ENCODE measurements around the gene PAX5. TPM values are rescaled to one million over a fixed set of nuclear protein-coding genes. Genes with fewer than 3 reads are reported as not detected.
A peak's percentile ranks its signal among the peaks of the same experiment; 100 is the strongest.

Gene PAX5
- total and polyA plus RNA-seq, 2 of the 13 experiments (the other 11 are each of a cell fraction or from before 2014, with no cell fraction given), result not detected

DNA sequence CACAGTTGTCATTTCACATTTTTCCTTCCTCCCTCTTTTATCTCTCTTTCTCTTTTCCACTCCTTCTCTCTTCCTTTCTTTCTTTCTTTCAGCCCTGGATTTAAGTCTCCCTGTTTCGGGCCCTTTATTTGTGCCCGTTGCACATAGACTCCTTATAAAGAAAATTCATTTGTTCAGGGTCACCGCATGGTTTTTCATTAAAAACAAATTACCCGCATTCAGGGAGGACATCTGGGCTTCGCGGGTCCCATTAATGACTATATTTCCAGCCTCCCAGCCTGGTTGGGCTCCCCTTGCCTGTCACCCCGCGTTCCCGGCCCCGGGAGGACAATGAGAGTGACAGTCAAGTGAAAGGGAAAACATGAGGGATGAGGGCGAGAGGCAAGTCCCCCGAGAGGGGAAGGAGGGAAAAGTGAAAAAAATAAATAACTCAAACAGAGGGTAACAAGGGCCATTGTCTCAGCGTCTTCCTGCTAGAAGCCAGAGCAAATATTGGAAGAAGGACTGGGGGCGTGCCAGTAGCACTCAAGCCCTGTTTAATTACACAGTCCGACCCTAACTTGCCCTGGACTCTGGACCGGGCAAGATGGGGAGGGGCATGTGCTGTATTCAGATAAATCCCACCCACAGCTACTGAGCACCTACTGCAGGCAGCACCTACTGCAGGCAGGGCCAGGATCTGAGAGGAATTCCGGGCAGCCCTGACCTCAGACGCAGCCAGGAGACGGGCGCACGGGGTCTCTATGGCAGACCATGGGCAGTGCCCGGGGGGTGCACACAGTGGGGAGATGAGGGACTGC, 166.2 kb downstream of the PAX5 start (continued):
- TF ChIP-seq, protein P1, sequence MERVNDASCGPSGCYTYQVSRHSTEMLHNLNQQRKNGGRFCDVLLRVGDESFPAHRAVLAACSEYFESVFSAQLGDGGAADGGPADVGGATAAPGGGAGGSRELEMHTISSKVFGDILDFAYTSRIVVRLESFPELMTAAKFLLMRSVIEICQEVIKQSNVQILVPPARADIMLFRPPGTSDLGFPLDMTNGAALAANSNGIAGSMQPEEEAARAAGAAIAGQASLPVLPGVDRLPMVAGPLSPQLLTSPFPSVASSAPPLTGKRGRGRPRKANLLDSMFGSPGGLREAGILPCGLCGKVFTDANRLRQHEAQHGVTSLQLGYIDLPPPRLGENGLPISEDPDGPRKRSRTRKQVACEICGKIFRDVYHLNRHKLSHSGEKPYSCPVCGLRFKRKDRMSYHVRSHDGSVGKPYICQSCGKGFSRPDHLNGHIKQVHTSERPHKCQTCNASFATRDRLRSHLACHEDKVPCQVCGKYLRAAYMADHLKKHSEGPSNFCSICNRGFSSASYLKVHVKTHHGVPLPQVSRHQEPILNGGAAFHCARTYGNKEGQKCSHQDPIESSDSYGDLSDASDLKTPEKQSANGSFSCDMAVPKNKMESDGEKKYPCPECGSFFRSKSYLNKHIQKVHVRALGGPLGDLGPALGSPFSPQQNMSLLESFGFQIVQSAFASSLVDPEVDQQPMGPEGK (CRISPR knock-in tag; IDR thresholded peaks at IDR 0.05), result peak; percentile 97
- TF ChIP-seq, protein P2, sequence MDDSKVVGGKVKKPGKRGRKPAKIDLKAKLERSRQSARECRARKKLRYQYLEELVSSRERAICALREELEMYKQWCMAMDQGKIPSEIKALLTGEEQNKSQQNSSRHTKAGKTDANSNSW (CRISPR knock-in tag; IDR thresholded peaks at IDR 0.05; ENCODE audit: borderline replicate concordance), result no peak
- TF ChIP-seq SRY (CRISPR knock-in tag; IDR thresholded peaks at IDR 0.05), result 0 out of 2 replicates have a peak, but pooled peaks have one; percentile 68
- TF ChIP-seq, protein P3, sequence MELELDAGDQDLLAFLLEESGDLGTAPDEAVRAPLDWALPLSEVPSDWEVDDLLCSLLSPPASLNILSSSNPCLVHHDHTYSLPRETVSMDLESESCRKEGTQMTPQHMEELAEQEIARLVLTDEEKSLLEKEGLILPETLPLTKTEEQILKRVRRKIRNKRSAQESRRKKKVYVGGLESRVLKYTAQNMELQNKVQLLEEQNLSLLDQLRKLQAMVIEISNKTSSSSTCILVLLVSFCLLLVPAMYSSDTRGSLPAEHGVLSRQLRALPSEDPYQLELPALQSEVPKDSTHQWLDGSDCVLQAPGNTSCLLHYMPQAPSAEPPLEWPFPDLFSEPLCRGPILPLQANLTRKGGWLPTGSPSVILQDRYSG (CRISPR knock-in tag; IDR thresholded peaks at IDR 0.05), result no peak
- TF ChIP-seq ZNF234 (CRISPR knock-in tag; conservative IDR thresholded peaks at IDR 0.05), result no peak
- no peak for TF ChIP-seq PHF20 (CRISPR knock-in tag; IDR thresholded peaks at IDR 0.05)
- peak; percentile 48; the same call in 1 of the 2 replicates for TF ChIP-seq DMAP1 (CRISPR knock-in tag; IDR thresholded peaks at IDR 0.05)
- no peak for TF ChIP-seq RFX3 (CRISPR knock-in tag; IDR thresholded peaks at IDR 0.05)
- peak; percentile 99 for TF ChIP-seq MIXL1 (CRISPR knock-in tag; IDR thresholded peaks at IDR 0.05)
- TF ChIP-seq ZNF138 (CRISPR knock-in tag; IDR thresholded peaks at IDR 0.05; ENCODE audit: low read depth), result no peak
- TF ChIP-seq TBX2 (CRISPR knock-in tag; IDR thresholded peaks at IDR 0.05; ENCODE audit: borderline replicate concordance), result peak; percentile 98
- TF ChIP-seq ISL2 (CRISPR knock-in tag; IDR thresholded peaks at IDR 0.05), result peak; percentile 98
- TF ChIP-seq GABPB1 (CRISPR knock-in tag; IDR thresholded peaks at IDR 0.05), result peak; percentile 44
- peak; percentile 88 for TF ChIP-seq ZNF205 (CRISPR knock-in tag; IDR thresholded peaks at IDR 0.05)
- peak; percentile 100 for TF ChIP-seq HNF4A (CRISPR knock-in tag; IDR thresholded peaks at IDR 0.05)
- TF ChIP-seq NFKB2 (CRISPR knock-in tag; IDR thresholded peaks at IDR 0.05; ENCODE audit: borderline replicate concordance), result peak; percentile 18; the same call in 1 of the 2 replicates
- peak; percentile 86; the same call in 1 of the 2 replicates for TF ChIP-seq PPARG (CRISPR knock-in tag; conservative IDR thresholded peaks at IDR 0.05)
- TF ChIP-seq, protein P4, sequence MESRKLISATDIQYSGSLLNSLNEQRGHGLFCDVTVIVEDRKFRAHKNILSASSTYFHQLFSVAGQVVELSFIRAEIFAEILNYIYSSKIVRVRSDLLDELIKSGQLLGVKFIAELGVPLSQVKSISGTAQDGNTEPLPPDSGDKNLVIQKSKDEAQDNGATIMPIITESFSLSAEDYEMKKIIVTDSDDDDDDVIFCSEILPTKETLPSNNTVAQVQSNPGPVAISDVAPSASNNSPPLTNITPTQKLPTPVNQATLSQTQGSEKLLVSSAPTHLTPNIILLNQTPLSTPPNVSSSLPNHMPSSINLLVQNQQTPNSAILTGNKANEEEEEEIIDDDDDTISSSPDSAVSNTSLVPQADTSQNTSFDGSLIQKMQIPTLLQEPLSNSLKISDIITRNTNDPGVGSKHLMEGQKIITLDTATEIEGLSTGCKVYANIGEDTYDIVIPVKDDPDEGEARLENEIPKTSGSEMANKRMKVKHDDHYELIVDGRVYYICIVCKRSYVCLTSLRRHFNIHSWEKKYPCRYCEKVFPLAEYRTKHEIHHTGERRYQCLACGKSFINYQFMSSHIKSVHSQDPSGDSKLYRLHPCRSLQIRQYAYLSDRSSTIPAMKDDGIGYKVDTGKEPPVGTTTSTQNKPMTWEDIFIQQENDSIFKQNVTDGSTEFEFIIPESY (CRISPR knock-in tag; IDR thresholded peaks at IDR 0.05), result peak; percentile 64; the same call in 1 of the 2 replicates
- no peak for TF ChIP-seq ZSCAN30 (CRISPR knock-in tag; IDR thresholded peaks at IDR 0.05)
- TF ChIP-seq HDAC2 (CRISPR knock-in tag; IDR thresholded peaks at IDR 0.05), result peak; percentile 98
- TF ChIP-seq, protein P5, sequence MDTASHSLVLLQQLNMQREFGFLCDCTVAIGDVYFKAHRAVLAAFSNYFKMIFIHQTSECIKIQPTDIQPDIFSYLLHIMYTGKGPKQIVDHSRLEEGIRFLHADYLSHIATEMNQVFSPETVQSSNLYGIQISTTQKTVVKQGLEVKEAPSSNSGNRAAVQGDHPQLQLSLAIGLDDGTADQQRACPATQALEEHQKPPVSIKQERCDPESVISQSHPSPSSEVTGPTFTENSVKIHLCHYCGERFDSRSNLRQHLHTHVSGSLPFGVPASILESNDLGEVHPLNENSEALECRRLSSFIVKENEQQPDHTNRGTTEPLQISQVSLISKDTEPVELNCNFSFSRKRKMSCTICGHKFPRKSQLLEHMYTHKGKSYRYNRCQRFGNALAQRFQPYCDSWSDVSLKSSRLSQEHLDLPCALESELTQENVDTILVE (CRISPR knock-in tag; IDR thresholded peaks at IDR 0.05), result peak; percentile 50; the same call in 1 of the 2 replicates

All from HepG2 (cell line).